AG09309 (cell line): ENCODE measurements around the gene GNA14.
"Not testable (repeated sequence)": the region's sequence is repeated elsewhere in the genome, so short reads cannot be mapped to it uniquely, and the experiment has no call there.

Experiments used
- DNase-seq: peaks from one replicate; pipeline ENCODE4 v3.0.0-alpha.2; 2010; ENCODE audit warnings: low read depth
- H3K4me3 ChIP-seq: 2 replicates; pipeline ENCODE4 v1.5.1; 2011; ENCODE audit warnings: mild to moderate bottlenecking, low read depth, low read length, moderate library complexity; ENCODE audit not compliant: control insufficient read depth
- TF ChIP-seq, protein P1 (sequence below): IDR thresholded peaks from 2 replicates; pipeline ENCODE4 v1.5.1; 2011; ENCODE audit warnings: mild to moderate bottlenecking, low read depth, low read length, inconsistent platforms; ENCODE audit not compliant: insufficient read depth, control insufficient read depth; ENCODE audit errors: missing control alignments

GNA14 gene

DNA sequence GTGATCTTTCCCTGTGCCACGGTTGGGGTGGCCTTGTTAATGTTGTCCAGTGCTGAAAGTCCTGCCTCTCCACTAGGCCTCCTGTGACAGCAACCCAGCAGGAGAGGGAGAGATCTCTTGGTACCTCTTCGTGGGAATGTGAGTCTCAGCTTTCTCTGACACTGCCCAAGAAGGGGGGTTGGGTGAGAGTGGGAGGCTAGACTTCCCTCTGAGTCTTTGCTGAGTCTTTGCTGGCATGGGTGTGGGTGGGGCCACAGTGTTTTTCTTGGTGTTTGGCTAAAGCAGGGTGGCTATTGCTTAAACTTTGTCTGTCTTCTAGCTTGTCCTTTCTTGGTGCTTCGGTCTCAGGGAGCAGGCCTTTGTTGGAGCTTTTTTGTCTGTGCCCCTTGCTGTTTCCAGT lies 145.6 kb downstream of the GNA14 start:
- TF ChIP-seq, protein P1, sequence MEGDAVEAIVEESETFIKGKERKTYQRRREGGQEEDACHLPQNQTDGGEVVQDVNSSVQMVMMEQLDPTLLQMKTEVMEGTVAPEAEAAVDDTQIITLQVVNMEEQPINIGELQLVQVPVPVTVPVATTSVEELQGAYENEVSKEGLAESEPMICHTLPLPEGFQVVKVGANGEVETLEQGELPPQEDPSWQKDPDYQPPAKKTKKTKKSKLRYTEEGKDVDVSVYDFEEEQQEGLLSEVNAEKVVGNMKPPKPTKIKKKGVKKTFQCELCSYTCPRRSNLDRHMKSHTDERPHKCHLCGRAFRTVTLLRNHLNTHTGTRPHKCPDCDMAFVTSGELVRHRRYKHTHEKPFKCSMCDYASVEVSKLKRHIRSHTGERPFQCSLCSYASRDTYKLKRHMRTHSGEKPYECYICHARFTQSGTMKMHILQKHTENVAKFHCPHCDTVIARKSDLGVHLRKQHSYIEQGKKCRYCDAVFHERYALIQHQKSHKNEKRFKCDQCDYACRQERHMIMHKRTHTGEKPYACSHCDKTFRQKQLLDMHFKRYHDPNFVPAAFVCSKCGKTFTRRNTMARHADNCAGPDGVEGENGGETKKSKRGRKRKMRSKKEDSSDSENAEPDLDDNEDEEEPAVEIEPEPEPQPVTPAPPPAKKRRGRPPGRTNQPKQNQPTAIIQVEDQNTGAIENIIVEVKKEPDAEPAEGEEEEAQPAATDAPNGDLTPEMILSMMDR = no peak
- H3K4me3 ChIP-seq = no peak overlapping the region
- DNase-seq = no peak

DNA sequence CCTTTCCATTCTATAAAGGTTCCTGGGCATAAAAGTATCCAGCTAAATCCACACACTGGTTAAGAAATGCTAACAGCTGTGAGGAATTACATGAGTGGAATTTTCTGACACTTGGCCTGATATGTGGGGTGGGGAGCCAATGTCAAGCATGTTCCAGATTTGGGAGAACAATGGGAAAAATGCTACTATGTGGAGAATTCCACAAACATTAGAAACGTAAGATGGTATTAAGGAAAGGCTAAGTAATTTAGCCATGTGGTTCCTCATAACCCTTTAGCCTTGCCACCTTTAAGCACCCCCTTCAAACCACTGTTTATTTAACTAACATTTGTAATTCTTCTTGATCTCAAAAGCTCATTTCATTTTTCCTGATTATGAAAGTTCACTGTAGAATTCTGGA lies 149.2 kb downstream of the GNA14 start:
- peak; percentile 13 for DNase-seq
- TF ChIP-seq, protein P1 = no peak
- no peak overlapping the region for H3K4me3 ChIP-seq

DNA sequence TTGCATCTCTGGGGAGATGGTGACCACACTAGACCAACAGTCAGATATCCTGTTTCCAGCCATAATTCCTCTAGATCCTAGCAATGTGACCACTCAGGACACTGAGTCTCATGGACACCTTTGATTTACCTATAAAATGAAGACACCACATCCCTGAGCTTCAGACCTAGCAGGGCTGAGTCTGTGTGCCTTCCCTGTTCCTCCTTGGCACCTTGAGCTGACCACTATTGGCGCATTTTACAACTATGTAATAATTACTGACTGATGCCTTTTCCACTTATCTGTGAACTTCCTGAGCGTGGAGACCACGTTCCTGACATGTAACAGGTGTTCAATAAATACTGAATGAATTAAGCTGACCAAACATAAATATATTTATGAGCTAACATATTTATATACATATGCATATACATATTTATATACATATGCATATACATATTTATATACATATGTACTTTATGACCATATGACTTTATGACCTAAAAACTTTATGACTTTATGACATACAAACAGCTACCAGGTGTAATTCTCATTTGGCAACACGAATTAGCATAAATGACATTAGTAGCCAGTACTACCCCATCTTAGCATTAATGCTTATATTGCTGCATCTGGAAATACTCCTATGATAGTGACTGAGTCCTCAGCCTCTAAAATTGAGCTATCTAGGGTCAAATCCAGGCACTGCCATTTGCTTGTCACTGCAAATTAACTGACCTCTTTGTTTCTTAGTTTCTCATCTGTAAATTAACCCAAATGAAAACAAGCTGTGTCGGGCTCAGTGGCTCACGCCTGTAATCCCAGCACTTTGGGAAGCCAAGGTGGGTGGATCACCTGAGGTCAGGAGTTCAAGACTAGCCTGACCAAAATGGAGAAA lies 150.6 kb downstream of the GNA14 start:
- TF ChIP-seq, protein P1 = no peak
- no peak overlapping the region for H3K4me3 ChIP-seq
- DNase-seq = no peak

DNA sequence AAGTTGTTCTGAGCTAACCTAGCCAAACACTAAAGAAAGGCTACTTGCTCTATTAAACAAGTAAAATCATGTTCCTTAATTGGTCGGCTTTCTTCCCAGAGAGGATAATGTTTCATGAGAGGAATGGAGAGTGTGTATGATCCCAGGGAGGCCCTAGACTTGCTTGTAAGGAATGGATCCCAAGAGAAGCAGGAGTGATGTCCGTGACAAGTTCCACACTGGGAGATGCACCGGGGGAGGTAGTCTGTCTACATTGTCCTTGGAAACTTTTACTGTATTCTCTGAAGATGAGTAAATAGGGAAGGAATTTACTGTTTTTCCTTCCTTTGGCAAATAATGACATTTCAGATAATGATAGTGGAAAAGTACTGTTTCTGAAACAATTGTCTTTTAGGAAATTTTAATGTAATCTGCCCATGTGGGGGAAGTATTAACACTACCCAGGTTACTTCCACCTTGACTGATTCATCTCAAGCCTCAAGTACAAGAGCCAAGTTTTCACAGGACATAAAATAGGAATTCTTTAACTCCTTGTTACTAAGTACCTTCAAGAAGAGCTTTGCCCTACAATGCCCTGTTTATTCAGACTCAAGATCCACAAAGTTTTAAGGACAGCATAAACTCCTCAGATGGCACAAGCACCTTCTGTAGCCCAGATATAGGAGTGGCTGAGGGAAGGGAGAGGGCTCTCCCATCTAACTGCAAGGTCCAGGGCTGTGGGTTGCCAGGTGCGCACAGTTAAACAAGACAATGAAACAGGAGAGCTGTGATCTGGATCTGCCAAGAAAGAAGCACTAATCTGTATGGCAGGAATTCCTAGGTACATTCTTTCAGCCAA lies 152.1 kb downstream of the GNA14 start:
- DNase-seq = peak; percentile 92
- no peak overlapping the region for H3K4me3 ChIP-seq
- TF ChIP-seq, protein P1 = no peak

DNA sequence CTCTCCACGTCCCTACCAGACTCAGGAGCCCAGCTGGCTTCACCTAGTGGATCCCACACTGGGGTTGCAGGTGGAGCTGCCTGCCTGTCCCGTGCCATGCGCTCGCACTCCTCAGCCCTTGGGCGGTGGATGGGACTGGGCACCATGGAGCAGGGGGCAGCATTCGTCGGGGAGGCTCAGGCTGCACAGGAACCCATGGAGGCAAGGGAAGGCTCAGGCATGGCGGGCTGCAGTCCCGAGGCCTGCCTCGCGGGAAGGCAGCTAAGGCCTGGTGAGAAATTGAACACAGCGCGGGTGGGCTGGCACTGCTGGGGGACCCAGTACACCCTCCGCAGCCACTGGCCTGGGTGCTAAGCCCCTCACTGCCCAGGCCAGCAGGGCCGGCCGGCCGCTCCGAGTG lies 157.8 kb downstream of the GNA14 start:
- not testable (repeated sequence) for H3K4me3 ChIP-seq, DNase-seq

DNA sequence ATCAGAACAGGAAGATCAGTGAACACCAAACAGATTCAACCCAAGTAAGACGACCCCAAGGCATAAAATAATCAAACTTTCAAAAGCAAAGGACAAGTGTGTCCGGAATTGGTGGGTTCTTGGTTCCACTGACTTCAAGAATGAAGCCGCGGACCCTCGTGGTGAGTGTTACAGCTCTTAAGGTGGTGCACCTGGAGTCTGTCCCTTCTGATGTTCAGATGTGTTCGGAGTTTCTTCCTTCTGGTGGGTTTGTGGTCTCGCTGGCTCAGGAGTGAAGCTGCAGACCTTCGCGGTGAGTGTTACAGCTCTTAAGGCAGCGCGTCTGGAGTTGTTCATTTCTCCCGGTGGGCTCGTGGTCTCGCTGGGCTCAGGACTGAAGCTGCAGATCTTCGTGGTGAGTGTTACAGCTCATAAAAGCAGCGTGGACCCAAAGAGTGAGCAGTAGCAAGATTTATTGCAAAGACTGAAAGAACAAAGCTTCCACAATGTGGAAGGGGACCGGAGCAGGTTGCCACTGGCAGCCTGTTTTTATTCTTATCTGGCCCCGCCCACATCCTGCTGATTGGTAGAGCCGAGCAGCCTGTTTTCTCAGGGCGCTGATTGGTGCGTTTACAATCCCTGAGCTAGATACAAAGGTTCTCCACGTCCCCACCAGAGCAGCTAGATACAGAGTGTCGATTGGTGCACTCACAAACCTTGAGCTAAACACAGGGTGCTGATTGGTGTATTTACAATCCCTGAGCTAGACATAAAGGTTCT lies 158.5 kb downstream of the GNA14 start:
- H3K4me3 ChIP-seq, DNase-seq: not testable (repeated sequence)

DNA sequence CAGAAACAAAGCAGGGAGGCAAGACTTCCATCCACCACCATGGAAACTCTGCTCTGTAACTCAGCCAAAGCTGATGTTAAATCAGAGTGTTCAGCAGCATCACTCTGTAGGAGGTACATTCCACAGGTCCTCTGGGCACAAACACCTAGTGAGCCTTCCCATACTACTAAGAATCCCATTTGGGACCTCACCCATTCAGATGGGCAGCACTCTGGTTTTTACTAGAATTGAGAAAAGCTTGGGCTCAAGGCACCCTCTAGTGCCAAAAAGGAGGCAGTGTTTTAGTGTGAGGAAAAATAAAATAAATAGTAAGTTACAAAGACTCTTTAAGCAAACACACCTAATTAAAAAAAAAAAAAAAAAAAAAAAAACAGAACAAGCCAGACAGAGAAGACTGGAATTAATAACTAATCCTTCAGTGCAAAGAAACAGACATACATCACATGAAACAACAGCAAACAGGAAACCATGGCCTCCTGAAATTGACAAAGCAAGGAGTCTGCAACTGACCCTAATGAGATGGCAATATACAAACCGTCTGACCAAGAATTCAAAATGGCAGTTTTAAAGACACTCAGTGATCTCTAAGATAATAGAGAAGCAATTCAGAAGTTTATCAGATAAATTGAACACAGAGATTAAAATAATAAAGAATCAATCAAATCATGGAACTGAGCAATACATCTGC lies 159.5 kb downstream of the GNA14 start:
- no peak for DNase-seq
- TF ChIP-seq, protein P1 = peak; percentile 66
- H3K4me3 ChIP-seq = no peak overlapping the region
